Common myeloid progenitor, CD34-positive (primary cell): ENCODE results near the gene IGFL1.
"Not testable (repeated sequence)": the region's sequence is repeated elsewhere in the genome, so short reads cannot be mapped to it uniquely, and the experiment has no call there.

Experiments
- CTCF ChIA-PET: fragments of 350-600 bp; sonication (Branson Sonifier 250); formaldehyde crosslinking; loops from one replicate; lab custom pipeline; 2021; ENCODE audit warnings: antibody characterized with exemption; lab: Charles Lee
- POLR2A ChIA-PET: fragments of 350-600 bp; sonication (Branson Sonifier 250); formaldehyde crosslinking; loops from one replicate; lab custom pipeline; 2021; ENCODE audit warnings: antibody characterized with exemption; lab: Charles Lee
- DNase-seq, 3 donors: peaks; one replicate each; pipeline versions ENCODE4 v3.0.0 to v3.0.0-alpha.2; 2013
- H3K27ac ChIP-seq, 2 experiments: 1 replicate in 1 of 2; 2 replicates in 1 of 2; pipeline ENCODE4 v1.7.0; 2013; ENCODE audit warnings: inconsistent platforms in 2 of 2, low read length in 2 of 2, mild to moderate bottlenecking in 2 of 2, low read depth in 1 of 2, moderate library complexity in 1 of 2; ENCODE audit not compliant: severe bottlenecking in 2 of 2, insufficient read depth in 1 of 2, poor library complexity in 1 of 2
- H3K27me3 ChIP-seq, 5 experiments: replicated peaks in 2 of 5; 1 replicate in 3 of 5; 2 replicates in 2 of 5; pipeline versions ENCODE4 v1.6.1 to v1.7.0; 2013; ENCODE audit warnings: low read length in 4 of 5, mild to moderate bottlenecking in 2 of 5, moderate library complexity in 2 of 5, inconsistent platforms in 1 of 5; ENCODE audit not compliant: insufficient read depth in 5 of 5, control insufficient read depth in 4 of 5
- H3K36me3 ChIP-seq, 4 experiments: 1 replicate in 2 of 4; 2 replicates in 2 of 4; pipeline versions ENCODE4 v1.6.1 to v1.7.0; 2013; ENCODE audit warnings: low read length in 3 of 4, control low read depth in 1 of 4, mild to moderate bottlenecking in 1 of 4; ENCODE audit not compliant: control insufficient read depth in 4 of 4, insufficient read depth in 4 of 4
- H3K4me1 ChIP-seq, 4 experiments: 1 replicate in 3 of 4; 2 replicates in 1 of 4; pipeline versions ENCODE4 v1.6.1 to v1.7.1; 2013; ENCODE audit warnings: low read length in 3 of 4, mild to moderate bottlenecking in 3 of 4, control low read depth in 1 of 4, inconsistent platforms in 1 of 4, moderate library complexity in 1 of 4; ENCODE audit not compliant: control insufficient read depth in 4 of 4, insufficient read depth in 4 of 4; ENCODE audit errors: control extremely low read depth in 1 of 4
- H3K4me3 ChIP-seq, 7 experiments: 1 replicate in 4 of 7; 2 replicates in 3 of 7; pipeline versions ENCODE4 v1.5.1 to v1.7.0; 2013; ENCODE audit warnings: mild to moderate bottlenecking in 7 of 7, low read length in 6 of 7, moderate library complexity in 6 of 7, inconsistent platforms in 2 of 7, low read depth in 2 of 7, control low read depth in 1 of 7; ENCODE audit not compliant: insufficient read depth in 4 of 7, control insufficient read depth in 1 of 7; ENCODE audit errors: extremely low read depth in 1 of 7
- H3K9me3 ChIP-seq, 5 experiments: 1 replicate in 4 of 5; 2 replicates in 1 of 5; pipeline versions ENCODE4 v1.6.1 to v1.7.1; 2013; ENCODE audit warnings: low read length in 4 of 5, mild to moderate bottlenecking in 2 of 5, inconsistent platforms in 1 of 5, low read depth in 1 of 5, moderate library complexity in 1 of 5; ENCODE audit not compliant: control insufficient read depth in 4 of 5, insufficient read depth in 2 of 5; ENCODE audit errors: control extremely low read depth in 1 of 5
- WGBS: methylation state at CpG from one replicate; pipeline ENCODE4 v1.1.5; 2013; ENCODE audit not compliant: insufficient coverage; 5-methylcytosine and 5-hydroxymethylcytosine counted together

Gene IGFL1

DNA sequence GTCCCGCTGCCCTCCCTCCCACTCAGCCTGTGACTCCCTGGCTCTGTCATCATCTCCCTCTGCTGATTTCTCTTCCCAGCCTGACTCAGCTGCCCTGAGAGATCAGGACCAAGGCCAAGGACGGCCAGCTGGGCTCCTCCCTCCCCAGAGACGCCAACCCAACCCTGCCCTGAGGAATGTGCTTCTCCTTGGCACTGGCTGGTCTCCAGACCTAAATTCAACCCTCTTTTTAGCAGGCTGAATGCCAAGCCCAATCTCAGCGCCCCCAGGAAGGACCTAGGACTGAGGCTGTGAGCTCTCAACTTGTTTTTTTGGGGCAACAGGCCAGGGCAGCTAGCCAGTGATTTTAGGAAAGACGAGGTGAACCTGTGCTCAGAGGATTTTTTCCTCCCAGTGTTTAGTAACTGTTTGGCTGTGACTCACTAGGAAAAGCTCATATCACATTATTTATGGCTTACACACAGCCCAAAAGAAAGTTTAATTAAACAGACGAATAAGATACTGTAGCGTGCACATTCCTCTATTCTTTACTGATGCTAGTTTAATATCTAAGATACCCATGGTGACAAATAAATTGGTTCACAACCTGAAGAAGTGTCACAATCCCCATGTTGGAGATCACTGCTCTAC, 7.4 kb upstream of the IGFL1 start:
- CTCF ChIA-PET, result no interaction called here
- Histone ChIP-seq H3K4me3 (no peak overlapping the region), H3K4me1 (no peaks in the 10 kb centered on the region), H3K27me3 (peaks cover 0 to 67% (median 4%) of the 10 kb centered on the region in 5 experiments), H3K27ac (no peak overlapping the region), H3K9me3 (no peaks in the 10 kb centered on the region), H3K36me3 (no peaks in the 10 kb centered on the region)
- no peak for DNase-seq
- POLR2A ChIA-PET, result no interaction called here
- WGBS, result 54% methylated on average over 3 of the region's 7 CpGs

DNA sequence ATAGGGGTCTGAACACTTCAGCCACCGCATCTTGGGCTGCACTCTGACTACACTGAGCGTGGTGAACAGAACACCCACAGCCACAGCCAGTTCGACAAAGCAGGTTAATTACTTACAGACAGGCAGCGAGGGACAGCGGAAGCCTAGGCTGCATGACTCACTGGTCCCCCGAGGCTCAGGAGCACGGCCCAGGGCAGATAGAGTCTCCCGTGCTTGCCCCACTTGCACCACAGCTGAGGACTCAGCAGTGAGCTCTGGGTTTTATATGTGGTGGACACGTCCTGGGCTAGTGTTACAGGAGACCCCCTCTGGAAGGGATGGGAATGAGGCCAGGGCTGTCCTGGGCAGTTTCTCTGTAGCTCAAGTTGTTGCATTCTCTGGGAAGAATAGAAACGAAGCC, 5.8 kb upstream of the IGFL1 start:
- 96% methylated on average over 7 of the region's 10 CpGs for WGBS
- H3K9me3 ChIP-seq, H3K4me1 ChIP-seq, DNase-seq, H3K36me3 ChIP-seq, H3K4me3 ChIP-seq, POLR2A ChIA-PET, H3K27ac ChIP-seq: not testable (repeated sequence)
- CTCF ChIA-PET, result interaction anchor here (1.2 kb wide), 1 partner anchor 145 kb away, joined by 3 read pairs; no protein-coding TSS in a partner anchor
- H3K27me3 ChIP-seq, result peaks cover 0 to 66% (median 4%) of the 10 kb centered on the region in 5 experiments

DNA sequence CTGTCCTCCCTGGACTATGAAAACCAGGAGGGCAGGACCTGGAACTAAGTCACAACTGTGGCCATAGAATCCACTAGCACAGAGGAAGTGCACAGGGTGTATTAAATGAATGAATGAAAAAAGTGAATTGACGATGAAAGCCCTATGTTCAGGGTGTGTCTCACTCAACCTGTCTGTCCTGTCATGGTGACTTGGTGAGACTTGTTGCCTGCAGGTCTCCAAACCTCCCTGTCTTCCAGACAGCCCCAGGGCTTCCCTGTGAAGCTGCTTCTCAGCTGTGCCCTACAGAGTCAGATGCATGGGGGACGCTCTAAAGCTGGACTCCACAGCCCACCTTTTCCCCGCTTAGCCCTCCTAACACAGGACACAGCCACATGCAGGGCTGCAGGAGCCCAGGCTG, 4.8 kb upstream of the IGFL1 start:
- DNase-seq, result no peak
- H3K4me3 ChIP-seq, result no peak overlapping the region
- H3K27ac ChIP-seq, result no peak overlapping the region
- ChIA-PET POLR2A (no interaction called here), CTCF (no interaction called here)
- H3K27me3 ChIP-seq, result peaks cover 0 to 69% (median 4%) of the 10 kb centered on the region in 5 experiments
- no peaks in the 10 kb centered on the region for H3K36me3 ChIP-seq
- H3K9me3 ChIP-seq, result no peaks in the 10 kb centered on the region
- WGBS, result 83% methylated on average over 3 of the region's 3 CpGs
- no peaks in the 10 kb centered on the region for H3K4me1 ChIP-seq

DNA sequence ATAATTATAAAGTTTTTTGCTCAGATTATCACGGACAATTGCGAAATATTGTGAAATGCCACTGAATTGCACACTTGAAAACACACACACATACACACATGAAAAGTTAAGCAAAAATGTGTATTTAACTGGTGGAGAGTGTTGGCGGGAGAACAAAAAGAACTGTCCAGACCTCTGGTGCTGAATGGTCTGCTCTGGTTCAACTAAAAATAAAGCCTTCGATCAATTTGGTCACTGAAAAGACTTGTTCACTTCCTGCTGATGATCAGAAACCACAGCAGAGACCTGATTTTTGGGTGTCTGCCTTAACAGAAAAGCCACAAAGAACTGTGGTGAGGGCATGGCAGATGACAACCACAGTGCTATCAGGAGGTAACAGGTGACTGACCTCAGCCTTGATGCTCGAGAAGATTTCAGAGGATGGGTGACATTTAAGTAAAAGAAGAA, 4.0 kb upstream of the IGFL1 start:
- Histone ChIP-seq H3K27ac (no peak overlapping the region), H3K4me1 (no peaks in the 10 kb centered on the region), H3K27me3 (peaks cover 0 to 71% (median 4%) of the 10 kb centered on the region in 5 experiments), H3K9me3 (no peaks in the 10 kb centered on the region), H3K36me3 (no peaks in the 10 kb centered on the region), H3K4me3 (no peak overlapping the region)
- CTCF ChIA-PET, result no interaction called here
- DNase-seq, result peak; percentile 13 to 59 (median 40)
- 23% methylated on average over 3 of the region's 5 CpGs for WGBS
- POLR2A ChIA-PET, result no interaction called here

- WGBS, result 66% methylated on average over 7 of the region's 9 CpGs
- Histone ChIP-seq H3K4me1 (no peaks in the 10 kb centered on the region), H3K27me3 (peaks cover 0 to 71% (median 2%) of the 10 kb centered on the region in 5 experiments), H3K36me3 (no peaks in the 10 kb centered on the region), H3K9me3 (no peaks in the 10 kb centered on the region), H3K27ac (no peak overlapping the region), H3K4me3 (no peak overlapping the region)
- no peak for DNase-seq
- POLR2A ChIA-PET, result no interaction called here
- CTCF ChIA-PET, result no interaction called here
Measured at GRCh38 chr19:46226438-46226973, 3.0 kb upstream of the IGFL1 start.

DNA sequence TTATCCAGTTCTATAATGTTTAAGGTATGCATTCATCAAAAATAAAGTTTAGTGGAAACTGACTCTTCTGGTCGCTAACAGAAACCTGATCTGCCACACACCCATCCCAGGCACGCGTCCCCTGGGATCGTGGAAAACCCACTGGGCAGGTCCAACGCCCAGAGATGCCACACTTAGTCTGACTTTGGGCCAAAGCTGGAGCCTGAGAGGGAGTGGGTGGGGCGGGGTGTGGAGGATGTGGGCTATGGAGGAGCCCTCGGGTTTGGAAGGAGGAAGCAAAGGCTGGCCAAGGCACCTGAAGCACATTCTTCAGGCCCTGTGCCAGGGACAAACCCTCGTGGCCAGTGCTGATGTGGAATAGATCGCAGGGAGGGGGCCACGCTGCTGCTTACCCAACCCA, 2.5 kb downstream of the IGFL1 start:
- POLR2A ChIA-PET, result no interaction called here

GRCh38 chr19:46232468-46232867, 2.9 kb downstream of the IGFL1 start:
- no peaks in the 10 kb centered on the region for H3K36me3 ChIP-seq
- no peak overlapping the region for H3K4me3 ChIP-seq
- H3K27ac ChIP-seq, result no peak overlapping the region
- DNase-seq, result no peak
- peaks cover 0 to 36% (median 2%) of the 10 kb centered on the region in 5 experiments for H3K27me3 ChIP-seq
- no peaks in the 10 kb centered on the region for H3K9me3 ChIP-seq
- ChIA-PET CTCF (no interaction called here), POLR2A (no interaction called here)
- 90% methylated on average over 2 of the region's 11 CpGs for WGBS
- H3K4me1 ChIP-seq, result no peaks in the 10 kb centered on the region

More for the DNA sequence above, 2.5 kb downstream of the IGFL1 start:
- Histone ChIP-seq H3K36me3 (no peaks in the 10 kb centered on the region), H3K9me3 (no peaks in the 10 kb centered on the region), H3K27ac (no peak overlapping the region), H3K4me1 (no peaks in the 10 kb centered on the region), H3K4me3 (no peak overlapping the region), H3K27me3 (peaks cover 0 to 40% (median 2%) of the 10 kb centered on the region in 5 experiments)
- CTCF ChIA-PET, result no interaction called here
- 81% methylated on average over 3 of the region's 10 CpGs for WGBS
- no peak for DNase-seq
